ENCODE results near the gene ZNF232. TPM values are rescaled to one million over a fixed set of nuclear protein-coding genes. Genes with fewer than 3 reads are reported as not detected.

Gene ZNF232
- total RNA-seq, 1 experiment from 2014 or later = 7.5 TPM

- no peak for TF ChIP-seq CTCF (IDR thresholded peaks at IDR 0.05; ENCODE audit: insufficient read depth in 1 of 2, low read depth in 1 of 2, low read length in 1 of 2, severe bottlenecking in 1 of 2, unreplicated experiment in 1 of 2)
- ChIA-PET POLR2A (interaction anchor here (0.6 kb wide), 1 partner anchor 46 kb away, joined by 8 read pairs; no protein-coding TSS in a partner anchor), CTCF (interaction anchor here (0.6 kb wide), 1 partner anchor 124 kb away, joined by 3 read pairs; no protein-coding TSS in a partner anchor)
- H3K9me3 ChIP-seq = no peaks in the 10 kb centered on the region
- Mint-ChIP-seq H3K4me3 (ENCODE audit: unreplicated experiment) (no peak overlapping the region), H3K4me1 (ENCODE audit: low read depth, unreplicated experiment) (no peaks in the 10 kb centered on the region), H3K27me3 (ENCODE audit: insufficient read depth, unreplicated experiment) (no peaks in the 10 kb centered on the region), H3K27ac (ENCODE audit: unreplicated experiment) (no peak overlapping the region), H3K9me3 (ENCODE audit: unreplicated experiment) (peaks cover 19% of the 10 kb centered on the region), H3K36me3 (ENCODE audit: insufficient read depth, unreplicated experiment) (peaks cover 1% of the 10 kb centered on the region)
- no peak overlapping the region for H3K4me3 ChIP-seq (ENCODE audit: low read depth, low read length)
- no peaks in the 10 kb centered on the region for H3K36me3 ChIP-seq (ENCODE audit: control insufficient read depth, insufficient read depth, low read length)
- no peaks in the 10 kb centered on the region for H3K4me1 ChIP-seq
- no TSS peak for BruUV-seq (replicated peaks)
- H3K27me3 ChIP-seq (replicated peaks; ENCODE audit: control insufficient read depth, insufficient read depth, low read length) = no peaks in the 10 kb centered on the region
- DNase-seq = no peak
- intact Hi-C loops (cut with micrococcal nuclease; ENCODE audit: unreplicated experiment) = no loop called here
Measured at GRCh38 chr17:5100832-5101231, 10.8 kb downstream of the ZNF232 start.

DNA sequence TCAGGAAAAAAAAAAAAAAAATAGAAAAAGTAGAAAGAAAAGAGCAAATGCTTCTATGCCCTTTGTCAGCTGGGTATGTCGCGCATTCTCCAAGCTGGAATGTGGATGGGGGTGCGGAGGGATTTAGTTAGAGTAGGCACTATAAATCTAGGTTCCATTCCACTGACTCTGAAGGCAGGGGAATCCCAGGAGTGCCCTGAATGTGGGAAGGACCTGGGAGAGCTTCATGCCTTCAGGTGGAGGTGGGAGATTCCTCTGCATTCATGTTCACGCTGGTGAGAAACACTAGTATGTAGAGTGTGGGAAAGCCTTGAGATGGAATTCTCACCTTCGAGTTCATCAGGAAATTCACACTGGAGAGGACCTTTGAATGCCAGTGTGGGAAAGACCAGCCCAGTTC is 12.4 kb downstream of the ZNF232 start:
- BruUV-seq (replicated peaks) = no TSS peak
- no peaks in the 10 kb centered on the region for H3K36me3 ChIP-seq (ENCODE audit: control insufficient read depth, insufficient read depth, low read length)
- H3K4me3 Mint-ChIP-seq (ENCODE audit: unreplicated experiment) = no peak overlapping the region
- ChIA-PET POLR2A (no interaction called here), CTCF (interaction anchor here (0.7 kb wide), 1 partner anchor 67 kb away, joined by 5 read pairs; no protein-coding TSS in a partner anchor)
- DNase-seq = no peak
- H3K9me3 Mint-ChIP-seq (ENCODE audit: unreplicated experiment) = peaks cover 22% of the 10 kb centered on the region
- no peaks in the 10 kb centered on the region for H3K27me3 ChIP-seq (replicated peaks; ENCODE audit: control insufficient read depth, insufficient read depth, low read length)
- H3K9me3 ChIP-seq = no peaks in the 10 kb centered on the region
- no peak overlapping the region for H3K4me3 ChIP-seq (ENCODE audit: low read depth, low read length)
- H3K4me1 ChIP-seq = no peaks in the 10 kb centered on the region
- intact Hi-C loops (cut with micrococcal nuclease; ENCODE audit: unreplicated experiment) = no loop called here
- no peak overlapping the region for H3K27ac Mint-ChIP-seq (ENCODE audit: unreplicated experiment)
- H3K27me3 Mint-ChIP-seq (ENCODE audit: insufficient read depth, unreplicated experiment) = no peaks in the 10 kb centered on the region
- no peak for TF ChIP-seq CTCF (IDR thresholded peaks at IDR 0.05; ENCODE audit: insufficient read depth in 1 of 2, low read depth in 1 of 2, low read length in 1 of 2, severe bottlenecking in 1 of 2, unreplicated experiment in 1 of 2)
- H3K36me3 Mint-ChIP-seq (ENCODE audit: insufficient read depth, unreplicated experiment) = no peaks in the 10 kb centered on the region
- no peaks in the 10 kb centered on the region for H3K4me1 Mint-ChIP-seq (ENCODE audit: low read depth, unreplicated experiment)

DNA sequence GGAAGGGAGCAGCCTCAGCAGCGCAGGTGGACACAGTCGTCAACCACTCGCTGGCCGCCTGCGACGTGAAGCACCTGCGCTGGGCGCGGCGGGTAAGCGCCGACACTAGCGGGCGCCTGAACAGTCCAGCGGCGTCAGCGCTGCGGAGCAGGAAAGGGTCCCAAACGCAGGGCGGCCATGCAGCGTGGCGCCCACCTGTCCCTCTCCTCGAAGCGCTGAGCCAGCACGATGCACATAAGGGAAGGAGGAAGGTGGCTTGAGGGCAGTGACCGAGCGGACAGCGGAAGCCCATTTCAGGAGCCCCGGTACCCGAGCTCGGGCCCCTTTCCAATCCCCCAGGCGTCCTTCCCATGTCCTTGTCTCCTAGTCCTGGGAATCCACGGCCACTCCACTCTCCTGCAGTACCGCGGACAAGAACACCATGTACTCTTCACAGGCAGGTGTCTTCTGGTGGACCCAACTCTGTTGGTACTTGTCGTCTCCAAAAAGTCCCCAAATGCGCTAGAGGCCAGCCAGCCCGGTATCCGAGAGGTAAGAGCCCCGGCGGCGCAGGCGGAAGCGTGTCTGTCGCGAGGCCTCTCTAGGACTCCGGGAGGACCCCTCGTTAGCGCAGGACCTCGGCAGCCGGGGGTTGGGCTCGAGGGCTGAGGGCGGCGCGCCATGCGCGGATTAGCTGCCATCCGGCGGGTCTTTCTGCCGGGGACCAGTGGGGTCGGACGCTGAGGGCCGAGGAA is 14.4 kb downstream of the ZNF232 start:
- BruUV-seq (replicated peaks) = no TSS peak
- Mint-ChIP-seq H3K4me1 (ENCODE audit: low read depth, unreplicated experiment) (no peaks in the 10 kb centered on the region), H3K36me3 (ENCODE audit: insufficient read depth, unreplicated experiment) (peaks cover 7% of the 10 kb centered on the region), H3K9me3 (ENCODE audit: unreplicated experiment) (peaks cover 22% of the 10 kb centered on the region), H3K27me3 (ENCODE audit: insufficient read depth, unreplicated experiment) (no peaks in the 10 kb centered on the region), H3K27ac (ENCODE audit: unreplicated experiment) (no peak overlapping the region), H3K4me3 (ENCODE audit: unreplicated experiment) (no peak overlapping the region)
- Histone ChIP-seq H3K9me3 (peaks cover 2% of the 10 kb centered on the region; the same call in 1 of the 2 replicates), H3K27me3 (replicated peaks; ENCODE audit: control insufficient read depth, insufficient read depth, low read length) (no peaks in the 10 kb centered on the region), H3K4me3 (ENCODE audit: low read depth, low read length) (no peak overlapping the region), H3K4me1 (no peaks in the 10 kb centered on the region), H3K36me3 (ENCODE audit: control insufficient read depth, insufficient read depth, low read length) (no peaks in the 10 kb centered on the region)
- intact Hi-C loops (cut with micrococcal nuclease; ENCODE audit: unreplicated experiment) = no loop called here
- POLR2A ChIA-PET = interaction anchor here (0.7 kb wide), 1 partner anchor 93 kb away, joined by 4 read pairs; no protein-coding TSS in a partner anchor
- CTCF ChIA-PET = no interaction called here
- no peak for TF ChIP-seq CTCF (IDR thresholded peaks at IDR 0.05; ENCODE audit: insufficient read depth in 1 of 2, low read depth in 1 of 2, low read length in 1 of 2, severe bottlenecking in 1 of 2, unreplicated experiment in 1 of 2)
- no peak for DNase-seq

All from Caco-2 (cell line).